Fibroblast of peridontal ligament (primary cell): Measurements from ENCODE around the gene FAM81A.
"Not testable (repeated sequence)": the region's sequence is repeated elsewhere in the genome, so short reads cannot be mapped to it uniquely, and the experiment has no call there.

Experiments used
- DNase-seq: peaks from one replicate; pipeline ENCODE4 v3.0.0-alpha.2; 2010; ENCODE audit errors: extremely low read depth

Gene FAM81A

DNA sequence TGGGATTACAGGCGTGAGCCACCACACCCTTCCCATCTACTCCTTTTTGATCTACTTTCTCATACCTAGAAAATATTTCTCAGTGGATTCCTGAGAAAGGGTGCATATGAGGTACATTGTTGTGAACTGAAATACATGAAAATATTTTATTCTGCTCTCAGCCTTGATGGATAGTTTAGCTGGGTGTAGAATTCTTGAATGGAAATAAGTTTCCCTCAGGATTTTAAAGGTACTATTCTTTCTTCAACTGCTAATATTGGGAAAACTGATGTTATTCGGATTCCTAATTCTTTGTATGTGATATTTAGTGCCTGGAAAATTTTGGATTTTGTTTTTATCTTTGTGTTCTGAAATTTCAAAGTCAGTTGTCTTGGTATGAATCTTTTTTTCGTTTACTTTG, 9.1 kb upstream of the FAM81A start:
- DNase-seq, result not testable (repeated sequence)

DNA sequence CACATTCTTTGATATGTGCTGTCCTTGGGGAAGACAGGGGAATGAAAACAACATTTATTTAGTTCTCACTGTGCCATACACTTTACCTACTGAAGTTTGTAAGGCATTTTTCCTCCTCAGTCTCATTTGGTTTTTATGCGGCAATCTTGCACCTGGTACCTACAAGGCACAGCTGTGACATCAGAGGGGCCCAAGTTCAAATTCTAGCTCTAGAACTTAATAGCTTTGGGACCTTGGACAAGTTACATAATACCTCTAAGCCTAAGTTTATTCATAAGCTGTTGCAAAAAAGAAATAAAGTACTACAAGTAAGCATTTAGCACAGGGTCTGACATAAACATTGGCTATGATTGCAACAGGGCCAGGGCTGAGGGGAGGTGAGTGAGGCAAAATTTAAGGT, 5.6 kb upstream of the FAM81A start:
- no peak for DNase-seq

DNA sequence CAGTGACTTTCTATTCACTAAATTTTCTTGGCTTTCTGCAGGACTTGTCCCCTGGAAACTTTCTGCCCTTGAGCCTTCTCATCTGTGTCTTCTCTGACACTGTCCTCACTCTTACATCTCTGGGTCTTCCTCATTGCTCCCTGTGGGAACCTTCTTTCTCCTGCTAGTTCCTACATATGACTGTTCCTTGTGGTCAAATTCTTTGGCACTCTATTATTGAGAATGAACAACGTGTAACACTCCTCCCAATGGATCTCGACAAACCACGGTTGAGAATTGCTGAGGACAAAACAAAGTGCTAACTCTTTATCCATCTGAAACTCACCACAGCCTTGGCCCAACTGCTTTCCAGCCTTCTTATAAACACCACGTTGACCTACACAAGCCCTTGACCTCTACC, 3.5 kb upstream of the FAM81A start:
- DNase-seq, result no peak

DNA sequence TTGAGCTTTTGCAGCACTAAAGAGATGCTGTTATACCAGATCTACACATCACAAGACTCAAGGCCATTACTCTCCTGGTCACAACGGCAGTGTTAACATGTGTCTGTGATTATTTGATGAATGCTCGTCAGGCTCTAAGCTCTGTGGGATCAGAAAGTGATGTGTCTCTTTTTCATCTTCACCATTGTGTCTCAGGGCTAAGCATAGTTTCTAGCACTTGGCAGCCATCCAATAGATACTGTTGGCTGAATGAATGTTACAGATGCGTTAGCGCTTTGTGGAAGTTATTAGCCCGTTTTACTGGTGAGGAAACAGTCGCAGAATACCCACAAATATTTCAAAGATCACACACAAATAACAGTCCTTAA, 1.2 kb upstream of the FAM81A start:
- no peak for DNase-seq

DNA sequence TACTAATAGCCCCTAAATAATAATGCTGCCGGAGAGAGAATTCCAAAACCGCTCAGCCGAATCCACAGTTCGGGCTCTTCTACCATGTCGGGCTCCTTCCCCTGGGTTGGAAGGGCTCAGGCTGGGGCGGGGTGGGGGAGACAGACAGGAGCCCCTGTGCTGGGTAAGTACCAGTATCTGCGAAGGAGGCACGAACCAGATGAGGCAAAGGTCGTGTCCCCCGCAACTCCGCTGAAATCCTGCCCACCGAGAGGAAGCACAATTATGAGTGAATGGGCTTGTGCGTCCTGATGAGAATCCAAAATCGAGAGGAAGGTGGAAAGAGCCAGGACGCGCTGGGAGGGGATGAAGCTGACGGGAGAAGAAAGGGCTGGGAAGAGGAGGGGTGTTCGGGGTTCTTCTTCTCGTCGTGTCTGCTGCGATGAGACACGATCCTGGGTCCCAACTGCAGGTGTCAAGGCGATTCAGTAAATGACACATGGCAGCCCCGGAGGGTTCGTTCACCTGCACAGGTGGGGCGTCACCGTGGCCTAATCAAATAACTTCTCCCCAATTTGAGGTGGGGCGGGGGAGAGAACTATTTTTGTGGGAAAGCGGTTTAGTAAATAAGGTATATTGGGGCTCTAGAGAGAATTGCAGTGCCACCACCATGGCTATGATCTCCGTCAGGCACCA, 707 bp upstream of the FAM81A start:
- no peak for DNase-seq

DNA sequence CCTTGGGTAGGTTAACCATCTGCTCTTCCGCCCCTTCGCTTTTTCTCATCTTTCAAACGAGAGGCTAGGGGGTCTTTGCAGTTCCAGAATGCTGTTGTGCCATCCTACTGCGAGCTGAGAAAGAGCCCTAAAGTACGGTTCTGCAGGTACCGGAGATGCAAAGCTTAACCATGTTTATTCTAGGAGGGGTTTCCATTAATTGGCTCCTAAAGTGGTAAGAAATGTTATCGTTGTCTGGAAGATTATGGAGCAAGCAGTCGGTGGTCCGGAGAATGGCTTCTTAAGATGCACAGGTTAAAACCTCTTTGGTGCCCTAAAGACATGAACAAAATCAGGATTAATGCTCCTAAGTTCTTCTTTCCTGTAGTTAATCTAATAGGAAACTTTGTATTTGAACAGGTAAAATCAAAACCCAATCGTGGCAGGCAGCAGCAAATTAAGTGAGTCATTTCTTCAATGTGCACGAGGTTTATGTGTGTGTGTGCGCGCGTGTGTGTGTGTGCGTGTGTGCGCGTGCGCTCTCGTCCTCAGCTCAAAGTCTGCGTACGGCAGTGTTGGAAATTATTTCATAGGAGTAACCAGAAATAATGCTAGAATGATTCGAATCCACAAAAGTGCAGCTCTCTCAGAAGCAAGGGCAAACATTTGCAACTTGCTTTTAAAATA, 772 bp downstream of the FAM81A start:
- no peak for DNase-seq

DNA sequence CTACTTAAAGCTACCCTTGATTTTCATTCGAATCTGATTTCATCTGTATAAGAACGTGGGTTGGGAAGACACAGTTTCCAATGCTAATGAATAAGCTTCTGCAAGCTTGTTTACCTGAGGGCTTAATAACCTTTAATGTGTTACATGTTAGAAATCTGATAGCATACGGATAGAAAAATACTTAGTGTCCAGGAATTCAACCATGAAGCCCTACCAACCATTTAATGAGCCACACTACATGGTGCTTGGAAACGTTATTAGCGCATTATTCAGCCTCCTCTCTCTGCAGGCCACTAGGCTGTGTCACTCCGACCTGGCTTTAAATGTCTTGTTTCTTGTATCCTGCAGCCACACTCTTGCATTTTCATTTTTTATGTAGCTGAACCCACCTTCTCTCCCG, 1.6 kb downstream of the FAM81A start:
- no peak for DNase-seq

DNA sequence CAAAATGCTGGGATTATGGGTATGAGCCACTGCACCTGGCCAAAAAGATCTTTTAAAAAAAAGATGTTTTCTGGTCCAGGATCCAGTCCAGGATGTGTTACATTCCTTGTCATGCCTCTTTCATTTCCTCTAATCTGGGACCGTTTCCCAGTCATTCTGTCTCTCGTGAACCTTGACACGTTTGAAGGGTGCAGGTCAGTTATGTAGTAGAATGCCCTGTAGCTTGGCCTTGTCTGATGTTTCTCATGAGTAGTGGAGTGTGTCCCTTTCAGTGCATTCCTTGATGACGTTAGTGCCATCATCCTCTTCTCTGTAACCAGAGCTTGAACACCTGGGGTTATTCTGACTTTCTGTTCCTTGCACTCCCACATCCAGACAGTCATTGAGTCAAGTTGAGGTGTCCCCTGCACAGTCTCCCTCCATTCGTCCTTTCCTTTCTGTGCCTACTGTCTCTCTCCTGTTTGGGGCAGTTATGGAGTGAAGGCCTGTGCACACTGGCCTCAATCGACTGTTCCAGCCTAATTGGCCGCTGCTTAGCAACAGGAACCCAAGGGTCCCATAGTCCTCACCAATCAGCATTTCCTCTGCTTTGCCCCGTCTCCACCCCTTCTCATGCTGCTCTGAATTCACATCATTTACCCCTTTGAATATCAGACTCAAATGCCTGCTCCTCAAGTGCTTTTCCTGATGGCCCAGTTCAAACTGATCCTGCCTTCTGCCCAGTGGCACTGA, 5.5 kb downstream of the FAM81A start:
- no peak for DNase-seq

DNA sequence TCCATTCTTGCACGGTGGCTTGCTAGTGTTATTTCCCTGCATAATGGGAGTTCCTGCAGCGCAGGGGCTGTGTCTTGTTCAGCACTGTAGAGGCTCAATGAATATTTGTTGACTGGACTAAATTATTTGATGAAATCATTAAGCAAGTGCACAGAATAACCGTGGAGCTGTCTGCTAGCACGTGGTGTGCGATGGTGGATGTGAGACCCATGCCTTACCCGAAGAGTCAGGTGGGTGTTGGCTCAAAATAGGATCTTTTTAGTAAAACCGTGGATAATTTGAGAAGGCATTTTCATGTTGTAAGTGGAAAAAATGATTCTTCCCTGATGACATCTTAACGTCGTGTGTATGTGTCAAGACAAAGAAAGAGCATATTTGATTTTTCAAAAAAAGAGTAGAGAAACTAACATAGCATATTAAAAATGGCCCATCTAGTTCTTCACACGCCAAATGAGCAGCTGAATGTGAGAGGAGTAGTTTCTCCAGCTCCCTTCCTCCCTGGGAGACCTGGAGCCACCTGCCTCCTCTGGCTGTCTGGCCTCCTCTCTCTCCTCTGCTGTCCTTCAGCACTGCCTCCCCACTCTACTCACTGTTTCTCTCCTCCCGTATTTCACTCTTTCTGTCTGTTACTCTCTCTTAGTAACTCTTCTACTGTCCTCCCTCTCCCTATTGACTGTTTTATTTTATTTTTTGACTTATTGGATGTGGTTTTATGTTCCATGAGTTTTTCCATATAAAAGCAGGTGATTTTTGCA, 6.3 kb downstream of the FAM81A start:
- DNase-seq, result no peak

DNA sequence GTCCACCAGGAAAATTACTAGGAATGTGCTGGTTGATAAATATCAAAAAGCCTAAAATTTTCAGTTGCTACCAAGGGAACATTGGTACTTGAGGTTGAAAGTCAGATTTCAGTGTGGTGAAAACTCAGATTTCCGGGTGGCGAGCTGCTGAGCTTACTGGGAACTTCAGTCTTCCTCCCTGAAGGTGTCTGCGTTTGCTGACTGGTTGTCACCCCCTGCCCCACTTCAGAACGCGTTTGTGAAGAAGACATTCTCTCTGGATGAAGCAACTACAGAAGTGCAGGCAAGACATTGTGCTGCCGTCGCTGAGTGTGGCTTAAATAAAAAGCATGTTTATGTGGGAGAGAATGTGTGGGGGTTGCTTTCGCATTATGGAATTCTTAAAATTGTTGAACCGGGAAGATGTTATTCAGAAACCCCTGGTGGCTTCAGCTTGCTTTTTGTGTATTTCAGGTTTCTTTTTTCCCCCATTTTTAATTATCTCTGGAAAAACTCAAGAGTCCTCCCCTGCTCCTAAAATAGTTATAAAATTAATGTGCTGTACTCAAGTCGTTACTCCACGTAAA, 7.1 kb downstream of the FAM81A start:
- DNase-seq, result no peak

DNA sequence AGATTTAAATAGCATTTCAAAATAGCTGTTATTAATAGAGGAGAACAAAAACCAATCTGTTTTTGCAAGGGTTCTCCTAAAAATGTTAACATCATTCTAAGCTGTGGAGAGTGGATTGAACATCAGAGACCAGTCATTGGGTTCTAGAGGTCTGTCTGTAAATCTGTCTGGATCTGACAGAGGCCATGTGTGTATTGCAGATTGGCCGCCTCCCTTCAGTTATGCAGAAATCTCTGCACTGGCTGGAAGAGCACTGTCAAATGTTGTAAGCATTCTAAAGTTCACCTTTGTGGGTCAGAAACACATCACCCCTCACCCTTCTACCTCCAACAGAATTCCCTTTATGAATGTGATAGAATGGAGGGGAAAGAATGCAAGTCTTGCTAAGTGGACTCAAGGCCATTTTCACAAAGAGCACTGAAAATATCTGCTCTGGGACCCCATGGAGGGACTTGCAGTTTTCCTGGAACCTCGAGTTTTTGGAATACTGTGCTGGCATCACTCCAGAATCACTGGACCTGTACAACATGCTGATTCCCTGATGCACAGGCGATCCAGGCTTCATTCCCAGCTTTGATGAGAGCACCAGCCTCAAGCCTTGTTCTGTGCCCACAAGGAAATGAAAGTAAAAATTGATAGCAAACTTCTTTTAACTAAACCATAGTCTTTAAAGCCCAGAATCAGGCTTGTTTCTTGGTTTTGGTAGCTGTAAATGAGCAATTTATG, 8.4 kb downstream of the FAM81A start:
- no peak for DNase-seq

DNA sequence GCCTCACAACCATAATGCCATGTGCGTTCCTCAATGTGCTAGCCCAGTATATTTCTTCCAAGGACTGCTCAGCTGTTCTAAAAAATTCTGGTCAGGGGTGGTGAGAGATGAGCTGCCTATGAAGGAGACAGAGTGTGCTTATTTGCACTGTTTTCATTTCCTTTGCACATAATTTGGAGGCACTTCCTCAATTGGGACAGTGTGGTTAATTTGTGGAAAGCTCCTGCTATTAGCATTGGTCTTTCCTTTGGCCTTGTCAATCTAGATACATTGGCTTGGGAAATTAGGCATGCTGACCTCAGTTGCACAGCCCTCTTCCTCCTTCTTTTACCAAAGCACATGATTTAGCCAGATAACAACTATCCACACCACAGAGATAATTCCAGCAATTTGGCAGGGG, 9.4 kb downstream of the FAM81A start:
- no peak for DNase-seq

DNA sequence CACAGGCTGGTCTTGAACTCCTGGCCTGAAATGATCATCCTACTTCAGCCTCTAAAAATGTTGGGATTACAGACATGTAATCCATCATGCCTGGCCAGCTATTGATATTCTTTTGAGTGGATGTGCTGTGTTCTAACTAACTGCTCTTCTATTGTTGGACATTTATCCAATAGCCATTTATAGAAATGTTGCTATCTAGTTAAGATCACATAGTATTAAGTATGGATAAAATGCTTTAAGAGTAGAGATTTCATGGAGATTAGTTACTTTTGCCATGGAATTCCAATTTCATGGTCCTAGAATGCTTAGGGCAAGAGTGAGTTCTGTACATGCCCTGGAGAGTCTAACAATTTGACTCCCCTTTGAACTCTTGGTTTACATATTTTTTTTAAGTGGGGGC, 10.9 kb downstream of the FAM81A start:
- no peak for DNase-seq

DNA sequence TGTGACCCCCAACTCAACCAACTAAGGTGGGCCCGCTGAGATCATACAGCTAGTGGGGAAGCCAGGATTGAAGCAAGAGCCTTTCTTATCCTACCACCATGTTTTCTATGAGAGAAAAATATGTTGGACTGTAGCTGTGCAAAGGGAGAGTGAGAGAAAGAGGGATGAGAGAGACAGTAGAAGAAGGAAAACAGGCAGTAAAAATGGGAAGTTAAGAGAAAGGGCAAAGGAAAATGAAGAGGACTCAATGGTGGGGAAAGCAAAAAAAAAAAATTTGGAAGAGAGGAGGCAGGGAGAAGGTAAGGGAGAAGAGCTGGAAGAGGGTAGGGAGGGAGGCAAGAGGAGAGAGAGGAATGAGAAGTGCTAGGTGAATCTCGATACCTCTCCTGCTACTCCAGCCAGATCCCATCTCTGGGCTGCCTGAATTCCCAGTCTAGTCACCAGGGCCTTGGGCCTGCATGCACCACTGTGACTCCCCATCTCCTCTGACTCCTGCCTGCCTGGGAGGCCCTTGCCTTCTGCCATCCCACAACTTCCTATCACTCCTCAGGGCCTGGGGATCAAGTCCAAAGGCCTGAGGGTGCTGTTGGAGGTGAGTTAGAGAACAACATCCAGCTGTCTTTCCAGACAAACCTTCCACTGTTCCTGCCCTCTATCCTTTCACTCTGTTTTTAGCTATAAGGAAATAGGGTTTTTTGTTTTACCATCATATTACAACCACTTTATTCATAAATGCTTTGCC, 15.7 kb downstream of the FAM81A start:
- DNase-seq, result no peak

DNA sequence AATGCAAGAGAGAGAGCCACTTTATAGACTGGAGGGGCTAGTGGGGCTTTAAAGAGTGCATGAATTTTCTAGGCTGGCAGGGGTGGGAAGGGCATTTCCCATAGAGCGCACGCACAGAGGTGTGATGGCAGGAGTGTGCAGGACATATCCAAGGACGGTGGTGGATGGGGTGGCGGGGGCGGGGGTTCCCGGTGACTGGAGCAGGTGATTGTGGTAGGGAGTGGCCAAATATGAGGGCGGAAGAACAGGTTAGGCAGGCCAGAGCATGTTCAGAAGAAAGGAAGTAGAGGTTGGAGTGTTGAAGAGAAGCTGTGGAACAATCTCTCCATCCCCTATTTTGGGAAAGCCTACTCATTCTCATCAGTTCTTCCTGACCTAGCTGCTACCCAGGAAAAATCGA, 18.1 kb downstream of the FAM81A start:
- no peak for DNase-seq

DNA sequence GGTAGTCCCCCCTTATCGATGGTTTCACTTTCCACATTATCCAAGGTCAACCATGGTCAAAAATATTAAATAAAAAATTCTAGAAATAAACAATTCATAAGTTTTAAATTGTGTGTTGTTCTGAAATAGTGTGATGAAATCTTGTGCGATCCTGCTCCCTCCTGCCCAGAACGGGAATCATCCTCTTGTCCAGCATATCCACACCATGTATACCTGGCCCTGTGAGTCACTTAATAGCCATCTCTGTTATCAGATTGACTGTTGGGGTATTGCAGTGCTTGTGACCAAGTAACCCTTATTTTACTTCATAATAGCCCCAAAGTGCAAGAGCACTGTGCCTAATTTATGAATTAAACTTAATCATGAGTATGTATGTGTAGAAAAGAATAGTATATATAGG, 19.1 kb downstream of the FAM81A start:
- no peak for DNase-seq

DNA sequence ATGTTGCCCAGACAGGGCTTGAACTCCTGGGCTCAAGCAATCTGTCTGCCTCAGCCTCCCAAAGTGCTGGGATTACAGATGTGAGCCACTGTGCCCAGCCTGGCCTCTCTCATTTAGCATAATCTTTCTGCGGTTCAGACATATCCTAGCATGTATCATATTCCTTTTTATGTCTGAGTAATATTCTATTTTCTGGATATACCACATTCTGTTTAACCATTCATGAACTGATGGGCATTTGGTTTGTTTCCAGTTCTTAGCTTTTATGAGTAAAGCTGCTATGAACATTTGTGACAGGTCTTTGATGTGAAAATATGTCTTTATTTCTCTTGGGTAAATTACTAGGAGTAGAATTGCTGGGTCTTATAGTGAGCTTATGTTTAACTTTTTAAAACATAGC, 23.5 kb downstream of the FAM81A start:
- DNase-seq, result no peak

DNA sequence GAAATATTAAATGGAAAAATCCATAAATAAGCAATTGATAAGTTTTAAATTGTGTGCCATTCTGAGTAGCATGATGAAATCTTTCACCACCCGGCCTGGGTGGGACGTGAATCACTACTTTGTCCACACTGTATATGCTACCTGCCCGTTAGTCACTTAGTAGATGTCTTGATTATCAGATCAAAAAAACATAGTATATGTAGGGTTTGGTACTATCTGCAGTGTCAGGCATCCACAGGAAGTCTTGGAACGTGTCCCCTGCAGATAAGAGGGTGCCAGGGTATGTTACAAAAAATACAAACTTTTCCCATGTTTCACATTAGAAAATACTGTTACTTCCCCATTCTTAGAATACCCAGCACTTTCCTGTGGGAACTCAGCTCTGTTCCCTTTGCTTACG, 35.2 kb downstream of the FAM81A start:
- DNase-seq, result no peak

DNA sequence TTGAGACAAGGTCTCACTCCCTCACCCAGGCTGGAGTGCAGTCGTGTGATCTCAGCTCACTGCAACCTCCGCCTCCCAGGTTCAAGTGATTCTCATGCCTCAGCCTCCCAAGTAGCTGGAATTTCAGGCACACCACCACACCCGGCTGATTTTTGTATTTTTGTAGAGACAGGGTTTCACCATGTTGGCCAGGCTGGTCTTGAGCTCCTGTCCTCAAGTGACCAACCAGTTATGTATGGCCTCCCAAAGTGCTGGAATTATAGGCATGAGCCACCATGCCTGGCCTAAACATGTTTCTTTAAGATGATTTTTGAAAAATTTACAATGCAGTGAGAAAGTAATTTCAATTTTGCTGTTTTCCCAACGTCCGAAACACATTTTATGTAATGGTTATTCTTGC, 37.2 kb downstream of the FAM81A start:
- not testable (repeated sequence) for DNase-seq

DNA sequence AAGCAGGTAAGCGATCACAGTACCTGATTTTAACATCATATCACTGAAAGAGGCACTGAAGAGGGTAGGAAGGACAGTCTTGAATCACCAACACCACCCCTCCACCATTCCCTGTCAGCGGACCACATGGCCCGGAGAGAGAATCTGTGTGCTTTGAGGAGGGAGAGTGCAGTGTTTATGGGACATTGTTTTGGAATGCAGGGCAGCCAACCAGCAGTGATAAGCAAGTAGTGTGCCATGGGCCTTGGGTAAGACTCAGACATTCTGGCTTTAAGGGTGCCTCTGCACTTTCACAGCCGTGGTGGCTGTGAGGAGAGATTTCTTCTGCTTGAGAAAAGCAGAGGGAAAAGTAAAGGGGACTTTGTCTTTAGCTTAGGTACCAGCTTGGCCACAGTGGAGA, 46.4 kb downstream of the FAM81A start:
- DNase-seq, result no peak

DNA sequence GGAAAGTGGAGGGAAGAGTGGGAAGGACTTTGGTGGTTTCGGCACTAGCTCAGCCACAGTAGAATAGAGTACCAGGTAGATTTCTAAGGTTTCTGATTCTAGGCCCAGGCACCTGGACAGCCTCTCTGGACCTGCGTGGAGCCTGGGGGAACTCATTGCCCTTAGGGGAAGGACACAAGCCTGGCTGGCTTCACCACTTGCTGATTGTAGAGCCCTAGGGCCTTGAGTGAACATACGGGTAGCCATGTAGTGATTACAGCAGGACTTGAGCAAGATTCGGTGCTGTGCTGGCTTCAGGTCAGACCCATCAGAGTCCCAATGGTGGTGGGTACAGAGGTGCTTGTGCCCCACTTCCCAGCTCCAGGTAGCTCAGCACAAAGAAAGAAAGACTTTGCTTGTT, 47.0 kb downstream of the FAM81A start:
- DNase-seq, result no peak
